ENCODE results near the gene FXR2. TPM values are rescaled to one million over a fixed set of nuclear protein-coding genes. Genes with fewer than 3 reads are reported as not detected.

Gene FXR2
- total and polyA plus RNA-seq, 3 experiments from 2014 or later = 20.4 to 45.9 (median 45.7) TPM

DNA sequence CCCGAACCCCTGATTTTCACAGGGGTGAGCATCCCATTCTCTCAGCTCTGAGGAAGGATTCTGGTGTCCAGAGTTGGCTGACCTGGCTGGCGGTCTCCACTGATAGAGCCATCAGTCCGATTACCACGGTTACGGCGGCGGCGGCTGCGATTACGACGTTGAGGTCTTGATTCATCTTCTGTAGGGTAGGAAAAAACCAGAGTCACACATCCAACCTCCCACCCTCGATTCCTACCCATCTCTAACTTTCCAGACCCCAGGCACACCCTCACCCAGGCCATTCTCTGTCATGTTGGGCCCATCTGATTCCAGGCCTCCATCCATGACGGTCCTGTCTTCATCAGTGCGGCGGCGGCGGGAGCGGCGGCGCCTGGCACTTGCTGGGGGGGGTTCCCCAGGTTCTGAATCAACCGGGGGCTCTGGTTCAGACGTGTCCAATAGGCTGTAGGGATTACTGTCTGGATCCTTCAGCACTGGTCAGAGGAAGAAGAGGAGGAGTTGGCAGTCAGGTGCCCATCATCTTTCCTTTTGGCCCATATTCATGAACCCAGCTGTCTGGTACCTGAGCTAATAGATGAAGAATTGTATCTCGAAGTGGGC is 22.2 kb downstream of the FXR2 start:
- Histone ChIP-seq H3K4me3 (ENCODE audit: low read length) (no peak overlapping the region), H3K36me3 (ENCODE audit: insufficient read depth, low read length) (peaks cover 46% of the 10 kb centered on the region), H3K27ac (ENCODE audit: low read depth, low read length) (no peak overlapping the region), H3K4me1 (ENCODE audit: insufficient read depth, low read length) (no peaks in the 10 kb centered on the region), H3K9me3 (ENCODE audit: low read length) (no peaks in the 10 kb centered on the region), H3K27me3 (ENCODE audit: insufficient read depth, low read length, poor library complexity, severe bottlenecking) (no peaks in the 10 kb centered on the region)
- ChIA-PET POLR2A (no interaction called here), CTCF (no interaction called here)
- Mint-ChIP-seq H3K36me3 (peaks cover 14 to 75% (median 20%) of the 10 kb centered on the region in 3 donors), H3K27ac (no peak overlapping the region), H3K4me1 (peaks cover 0 to 3% (median 0%) of the 10 kb centered on the region in 3 donors), H3K27me3 (no peaks in the 10 kb centered on the region), H3K4me3 (no peak overlapping the region), H3K9me3 (no peaks in the 10 kb centered on the region)
- DNase-seq = no peak

DNA sequence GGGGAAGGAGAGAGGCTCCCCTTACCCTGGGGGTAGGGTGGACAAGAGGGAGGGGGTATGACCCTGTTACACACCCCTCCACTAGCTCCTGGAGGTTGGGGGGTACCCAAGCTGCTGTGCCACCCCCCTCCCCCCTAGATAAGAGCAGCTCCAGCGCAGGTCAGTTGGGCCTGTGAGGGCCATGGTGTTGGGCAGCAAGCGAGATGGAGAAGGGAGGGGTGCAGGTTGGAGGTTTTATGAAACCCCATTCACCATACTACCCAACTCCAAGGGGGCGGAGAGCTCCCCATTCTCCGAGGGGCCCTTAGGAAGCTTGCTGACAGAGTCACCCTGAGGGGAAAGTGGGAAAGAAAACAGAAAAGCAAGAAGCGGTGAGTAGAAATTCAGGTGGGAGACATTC is 23.1 kb downstream of the FXR2 start:
- H3K36me3 Mint-ChIP-seq = peaks cover 14 to 75% (median 18%) of the 10 kb centered on the region in 3 donors

DNA sequence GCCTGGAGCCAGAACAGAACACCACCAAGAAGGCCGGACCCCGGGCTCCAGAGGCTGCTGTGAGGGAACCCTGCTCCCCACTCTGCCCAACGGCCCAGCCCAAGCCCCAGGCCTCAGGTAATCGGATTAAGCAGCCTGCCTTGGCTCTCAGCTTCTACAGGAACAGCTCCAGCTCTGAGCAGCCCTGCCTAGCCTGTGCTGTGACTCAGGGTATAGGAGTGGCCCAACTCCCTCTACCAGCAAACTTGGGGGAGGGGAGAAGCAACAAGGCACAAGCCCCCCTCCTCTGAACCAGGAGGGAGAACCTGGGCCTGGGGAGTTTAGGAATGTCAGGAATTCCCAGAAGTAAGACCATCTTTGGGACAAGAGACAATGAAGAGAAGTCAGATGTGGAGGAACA is 24.0 kb downstream of the FXR2 start:
- Mint-ChIP-seq H3K36me3 (peaks cover 14 to 66% (median 18%) of the 10 kb centered on the region in 3 donors), H3K4me3 (no peak overlapping the region), H3K27me3 (no peaks in the 10 kb centered on the region), H3K27ac (peak overlapping the region in 4 of 8 donors; percentile 29 to 88 (median 42)), H3K4me1 (peaks cover under 1 to 4% (median 1%) of the 10 kb centered on the region in 3 donors), H3K9me3 (no peaks in the 10 kb centered on the region)
- peaks cover 44% of the 10 kb centered on the region for H3K36me3 ChIP-seq (ENCODE audit: insufficient read depth, low read length)
- no peaks in the 10 kb centered on the region for H3K4me1 ChIP-seq (ENCODE audit: insufficient read depth, low read length)
- no peak overlapping the region for H3K27ac ChIP-seq (ENCODE audit: low read depth, low read length)
- CTCF ChIA-PET = interaction anchor here (0.8 to 2.9 kb wide), 6 partner anchors 30 to 155 kb away, joined by 3 to 18 read pairs (median 10); partner anchors contain the start of genes TMEM102, TP53 and WRAP53
- H3K27me3 ChIP-seq (ENCODE audit: insufficient read depth, low read length, poor library complexity, severe bottlenecking) = no peaks in the 10 kb centered on the region
- POLR2A ChIA-PET = no interaction called here
- H3K9me3 ChIP-seq (ENCODE audit: low read length) = no peaks in the 10 kb centered on the region
- no peak for DNase-seq
- H3K4me3 ChIP-seq (ENCODE audit: low read length) = no peak overlapping the region

More for the DNA sequence above, 23.1 kb downstream of the FXR2 start:
- H3K4me1 Mint-ChIP-seq = peaks cover 0 to 3% (median 0%) of the 10 kb centered on the region in 3 donors
- H3K36me3 ChIP-seq (ENCODE audit: insufficient read depth, low read length) = peaks cover 46% of the 10 kb centered on the region
- CTCF ChIA-PET = no interaction called here
- H3K27me3 Mint-ChIP-seq = no peaks in the 10 kb centered on the region
- no peak overlapping the region for H3K27ac Mint-ChIP-seq
- no peak overlapping the region for H3K4me3 ChIP-seq (ENCODE audit: low read length)
- H3K4me3 Mint-ChIP-seq = no peak overlapping the region
- H3K4me1 ChIP-seq (ENCODE audit: insufficient read depth, low read length) = no peaks in the 10 kb centered on the region
- no peak overlapping the region for H3K27ac ChIP-seq (ENCODE audit: low read depth, low read length)
- H3K27me3 ChIP-seq (ENCODE audit: insufficient read depth, low read length, poor library complexity, severe bottlenecking) = no peaks in the 10 kb centered on the region
- no peaks in the 10 kb centered on the region for H3K9me3 ChIP-seq (ENCODE audit: low read length)
- no peaks in the 10 kb centered on the region for H3K9me3 Mint-ChIP-seq
- POLR2A ChIA-PET = no interaction called here
- DNase-seq = no peak

DNA sequence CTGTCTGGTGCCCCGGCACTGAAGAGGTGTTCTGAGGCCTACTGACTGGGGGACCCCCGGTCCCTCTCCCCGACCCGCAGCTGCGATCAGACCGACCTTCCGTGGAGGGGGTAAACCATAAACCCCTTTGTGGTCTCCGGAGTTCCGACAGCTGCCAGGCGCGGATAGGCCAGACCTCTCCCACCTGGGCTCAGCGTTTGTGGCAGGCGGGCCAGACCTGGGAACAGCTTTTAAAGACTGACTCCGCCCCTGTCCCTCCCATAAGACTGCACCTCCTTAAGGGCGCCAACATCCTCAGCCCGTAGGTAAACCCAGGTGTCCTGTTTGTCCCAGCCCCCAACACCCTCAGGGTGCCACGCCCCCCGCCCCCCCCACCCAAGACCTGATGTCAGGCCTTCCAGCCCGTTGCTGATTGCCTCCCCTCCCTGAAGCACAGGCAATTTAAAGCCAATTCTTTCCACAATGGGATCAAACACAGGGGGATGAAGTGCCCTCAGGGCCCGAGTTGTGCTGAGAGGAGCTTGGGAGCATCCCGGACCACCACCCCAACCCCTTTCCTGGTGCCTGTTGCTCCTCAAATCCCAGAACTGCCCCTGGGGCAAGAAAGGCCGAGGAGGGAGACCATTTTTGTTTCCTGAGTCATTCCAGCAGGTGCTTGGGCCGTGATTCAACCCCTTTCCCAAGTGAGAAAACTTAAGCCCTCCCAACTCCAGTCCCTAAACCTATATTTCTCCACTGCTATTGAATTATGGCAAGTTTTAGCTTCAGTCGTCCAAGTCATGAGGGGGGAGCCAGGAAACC is 24.6 kb downstream of the FXR2 start, which contains the start of gene SOX15:
Gene SOX15, minus strand, starts transcription at position 204 of the 801 bp plus-strand sequence. CDS start 418 bp downstream, outside the sequence.
- Mint-ChIP-seq H3K4me3 (peak within 1 kb of the TSS in 1 of 7 donors; percentile 65), H3K27ac (peak within 1 kb of the TSS in 3 of 8 donors; percentile 30 to 88 (median 83)), H3K4me1 (peaks cover 3 to 8% (median 5%) of the 10 kb centered on the region in 3 donors), H3K9me3 (no peaks in the 10 kb centered on the region), H3K36me3 (peaks cover 14 to 60% (median 18%) of the 10 kb centered on the region in 3 donors), H3K27me3 (no peaks in the 10 kb centered on the region)
- ChIA-PET CTCF (interaction anchor here (0.8 to 2.9 kb wide), 20 partner anchors 10 to 154 kb away, joined by 3 to 18 read pairs (median 5); partner anchors contain the start of genes CD68, FXR2, TMEM102 and TNFSF13), POLR2A (interaction anchor here (1.1 to 1.7 kb wide), 4 partner anchors 16 to 97 kb away, joined by 4 to 12 read pairs (median 6); partner anchors contain the start of genes FXR2, SENP3, TP53 and WRAP53)
- no peak within 1 kb of the TSS for H3K27ac ChIP-seq (ENCODE audit: low read depth, low read length)
- H3K27me3 ChIP-seq (ENCODE audit: insufficient read depth, low read length, poor library complexity, severe bottlenecking) = no peaks in the 10 kb centered on the region
- no peak within 1 kb of the TSS for H3K4me3 ChIP-seq (ENCODE audit: low read length)
- H3K4me1 ChIP-seq (ENCODE audit: insufficient read depth, low read length) = peaks cover under 1% of the 10 kb centered on the region
- H3K36me3 ChIP-seq (ENCODE audit: insufficient read depth, low read length) = peaks cover 38% of the 10 kb centered on the region
- no peak for DNase-seq
- no peaks in the 10 kb centered on the region for H3K9me3 ChIP-seq (ENCODE audit: low read length)

DNA sequence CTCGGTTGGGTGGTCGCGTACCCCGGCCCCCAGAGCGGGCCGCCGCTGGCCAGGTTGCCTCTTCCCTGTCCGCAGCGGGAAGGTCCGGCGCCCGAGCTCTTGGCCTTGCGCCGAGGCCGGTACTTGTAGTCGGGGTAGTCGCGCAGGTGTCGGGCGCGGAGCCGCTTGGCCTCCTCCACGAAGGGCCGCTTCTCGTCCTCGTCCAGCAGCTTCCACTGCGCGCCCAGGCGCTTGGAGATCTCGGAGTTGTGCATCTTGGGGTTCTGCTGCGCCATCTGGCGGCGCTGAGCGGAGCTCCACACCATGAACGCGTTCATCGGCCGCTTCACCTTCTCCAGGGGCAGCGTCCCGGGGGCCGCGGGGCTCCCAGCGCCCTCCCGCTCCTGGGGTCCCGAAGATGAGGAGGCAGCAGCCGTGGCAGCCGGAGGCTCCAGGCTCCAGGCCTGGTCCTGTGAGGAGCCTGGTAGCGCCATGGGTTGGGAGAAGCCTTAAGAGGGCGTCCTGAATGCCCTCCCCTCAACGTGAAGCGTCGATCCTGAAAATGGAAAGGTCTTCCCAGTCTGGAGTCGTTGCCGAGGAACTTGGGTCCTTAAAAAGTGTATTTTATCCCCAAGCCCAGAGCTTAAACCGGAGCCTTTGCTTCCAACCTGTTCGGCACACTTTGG is 25.4 kb downstream of the FXR2 start:
- Histone ChIP-seq H3K4me1 (ENCODE audit: insufficient read depth, low read length) (peaks cover 8% of the 10 kb centered on the region), H3K4me3 (ENCODE audit: low read length) (no peak overlapping the region), H3K9me3 (ENCODE audit: low read length) (no peaks in the 10 kb centered on the region), H3K27me3 (ENCODE audit: insufficient read depth, low read length, poor library complexity, severe bottlenecking) (no peaks in the 10 kb centered on the region), H3K27ac (ENCODE audit: low read depth, low read length) (no peak overlapping the region), H3K36me3 (ENCODE audit: insufficient read depth, low read length) (peaks cover 33% of the 10 kb centered on the region)
- ChIA-PET CTCF (interaction anchor here (0.8 to 2.9 kb wide), 25 partner anchors 9 to 236 kb away, joined by 3 to 18 read pairs (median 4); partner anchors contain the start of genes CD68, FXR2, SAT2 and TMEM102), POLR2A (interaction anchor here (0.6 to 1.7 kb wide), 5 partner anchors 15 to 544 kb away, joined by 3 to 12 read pairs (median 6); partner anchors contain the start of genes FXR2, SENP3, TP53 and WRAP53)
- Mint-ChIP-seq H3K27me3 (no peaks in the 10 kb centered on the region), H3K27ac (peak overlapping the region in 1 of 8 donors; percentile 83), H3K4me1 (peaks cover 7 to 13% (median 12%) of the 10 kb centered on the region in 3 donors), H3K4me3 (peak overlapping the region in 1 of 7 donors; percentile 65), H3K36me3 (peaks cover 14 to 57% (median 16%) of the 10 kb centered on the region in 3 donors), H3K9me3 (no peaks in the 10 kb centered on the region)
- peak; percentile 37 to 76 (median 47) for DNase-seq

DNA sequence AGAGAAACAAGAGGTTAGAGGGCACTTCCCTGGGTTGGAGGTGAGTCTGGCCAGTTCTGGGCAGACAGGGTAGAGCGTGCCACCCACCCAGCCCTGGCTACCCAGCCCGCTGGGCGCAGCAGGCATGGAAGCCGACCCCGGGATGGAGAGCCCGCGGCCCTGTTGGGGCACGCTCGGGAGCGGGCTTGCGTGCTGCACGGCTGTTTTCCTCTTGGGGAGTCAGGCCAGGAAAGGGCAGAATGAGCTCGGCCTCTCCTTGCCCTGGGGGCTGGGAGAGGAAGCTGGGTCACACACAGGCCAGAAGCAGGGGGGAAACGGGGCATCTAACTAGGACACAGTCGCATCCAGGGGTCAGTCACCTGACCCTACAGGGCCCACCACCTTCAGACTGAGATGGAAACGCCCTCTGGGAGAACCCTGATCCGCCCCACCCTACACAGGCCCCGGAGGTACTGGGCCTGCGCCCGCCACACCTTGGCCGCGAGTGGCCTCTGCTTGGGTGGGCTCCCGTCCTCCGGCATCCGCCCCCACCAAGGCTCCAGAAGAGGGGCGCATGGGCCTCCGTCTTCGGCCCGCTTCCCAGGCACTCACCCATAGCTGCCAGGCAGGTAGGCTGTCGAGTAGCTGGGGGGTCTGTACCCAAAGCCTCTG is 26.0 kb downstream of the FXR2 start:
- H3K9me3 ChIP-seq (ENCODE audit: low read length) = no peaks in the 10 kb centered on the region
- ChIA-PET POLR2A (interaction anchor here (0.6 to 1.7 kb wide), 4 partner anchors 15 to 543 kb away, joined by 3 to 12 read pairs (median 6); partner anchors contain the start of genes SENP3, TP53 and WRAP53), CTCF (interaction anchor here (0.8 to 2.9 kb wide), 21 partner anchors 9 to 235 kb away, joined by 3 to 18 read pairs (median 5); partner anchors contain the start of genes CD68, FXR2, SAT2 and TMEM102)
- Mint-ChIP-seq H3K27ac (peak overlapping the region in 1 of 8 donors; percentile 44), H3K9me3 (no peaks in the 10 kb centered on the region), H3K36me3 (peaks cover 7 to 54% (median 10%) of the 10 kb centered on the region in 3 donors), H3K4me1 (peaks cover 14 to 20% (median 19%) of the 10 kb centered on the region in 3 donors), H3K27me3 (no peaks in the 10 kb centered on the region), H3K4me3 (no peak overlapping the region)
- H3K4me1 ChIP-seq (ENCODE audit: insufficient read depth, low read length) = peaks cover 11% of the 10 kb centered on the region
- H3K4me3 ChIP-seq (ENCODE audit: low read length) = no peak overlapping the region
- no peaks in the 10 kb centered on the region for H3K27me3 ChIP-seq (ENCODE audit: insufficient read depth, low read length, poor library complexity, severe bottlenecking)
- H3K27ac ChIP-seq (ENCODE audit: low read depth, low read length) = peak overlapping the region; percentile 2
- peaks cover 26% of the 10 kb centered on the region for H3K36me3 ChIP-seq (ENCODE audit: insufficient read depth, low read length)
- DNase-seq = no peak

Data from CD8-positive, alpha-beta memory T cell (primary cell).